Activated naive CD8-positive, alpha-beta T cell (primary cell): ENCODE measurements around the gene MAG.

ENCODE experiments used
- H3K27ac Mint-ChIP-seq: one replicate; pipeline ENCODE4 v1.8.0; 2021; ENCODE audit warnings: mixed read lengths
- H3K27me3 Mint-ChIP-seq: one replicate; pipeline ENCODE4 v1.8.0; 2021; ENCODE audit warnings: mixed read lengths
- H3K36me3 Mint-ChIP-seq: one replicate; pipeline ENCODE4 v1.8.0; 2021; ENCODE audit warnings: mixed read lengths
- H3K4me1 Mint-ChIP-seq: one replicate; pipeline ENCODE4 v1.8.0; 2021; ENCODE audit warnings: low read depth, mixed read lengths
- H3K4me3 Mint-ChIP-seq: one replicate; pipeline ENCODE4 v1.8.0; 2021; ENCODE audit warnings: mild to moderate bottlenecking, mixed read lengths
- H3K9me3 Mint-ChIP-seq: one replicate; pipeline ENCODE4 v1.8.0; 2021; ENCODE audit warnings: low read depth, mixed read lengths

The MAG gene

DNA sequence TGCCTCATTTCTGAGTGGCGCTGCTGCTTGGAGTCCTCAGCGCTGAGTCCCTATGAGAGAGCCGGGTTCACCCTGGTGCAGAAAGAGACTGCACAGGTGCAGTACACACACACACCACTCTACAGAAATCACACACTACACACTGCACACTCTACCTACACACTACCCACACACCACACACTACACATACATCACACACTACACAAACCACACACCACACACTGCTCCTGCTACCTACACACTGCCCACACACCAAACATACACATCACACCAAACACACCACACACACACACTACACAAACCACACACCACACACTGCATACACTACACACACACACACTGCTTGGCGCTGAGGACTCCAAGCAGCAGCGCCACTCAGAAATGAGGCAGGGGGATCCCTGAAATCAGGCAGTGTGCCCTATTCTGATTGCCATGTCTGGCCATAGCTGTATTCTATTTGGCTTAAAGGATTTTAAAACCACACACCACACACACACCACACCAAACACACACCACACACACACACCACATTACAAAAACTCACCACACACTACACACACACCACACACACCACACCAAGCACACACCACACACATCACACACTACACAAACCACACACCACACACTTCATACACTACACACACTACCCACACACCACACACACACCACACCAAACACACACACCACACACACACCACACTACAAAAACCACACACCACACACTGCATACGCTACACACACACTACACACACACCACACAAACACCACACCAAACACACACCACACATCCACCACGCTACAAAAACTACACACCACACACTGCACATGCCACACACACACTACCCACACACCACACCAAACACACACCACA, 4.9 kb downstream of the MAG start:
- no peaks in the 10 kb centered on the region for H3K9me3 Mint-ChIP-seq
- H3K27me3 Mint-ChIP-seq = no peaks in the 10 kb centered on the region
- no peak overlapping the region for H3K27ac Mint-ChIP-seq
- no peak overlapping the region for H3K4me3 Mint-ChIP-seq
- H3K36me3 Mint-ChIP-seq = no peaks in the 10 kb centered on the region
- peaks cover 6% of the 10 kb centered on the region for H3K4me1 Mint-ChIP-seq

DNA sequence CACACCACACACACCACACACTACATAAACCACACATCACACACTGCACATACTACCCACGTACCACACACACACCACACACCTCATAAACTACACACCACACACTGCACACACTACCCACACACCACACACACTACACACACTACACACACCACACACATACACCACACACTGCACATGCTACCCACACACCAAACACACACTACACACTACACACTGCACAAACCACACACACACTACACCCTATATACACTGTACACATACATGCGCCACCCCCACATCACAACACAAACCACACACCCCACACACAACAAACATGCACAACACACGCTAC, 5.5 kb downstream of the MAG start:
- Mint-ChIP-seq H3K27ac (no peak overlapping the region), H3K4me1 (peaks cover 6% of the 10 kb centered on the region), H3K27me3 (no peaks in the 10 kb centered on the region), H3K4me3 (no peak overlapping the region), H3K9me3 (no peaks in the 10 kb centered on the region), H3K36me3 (no peaks in the 10 kb centered on the region)

DNA sequence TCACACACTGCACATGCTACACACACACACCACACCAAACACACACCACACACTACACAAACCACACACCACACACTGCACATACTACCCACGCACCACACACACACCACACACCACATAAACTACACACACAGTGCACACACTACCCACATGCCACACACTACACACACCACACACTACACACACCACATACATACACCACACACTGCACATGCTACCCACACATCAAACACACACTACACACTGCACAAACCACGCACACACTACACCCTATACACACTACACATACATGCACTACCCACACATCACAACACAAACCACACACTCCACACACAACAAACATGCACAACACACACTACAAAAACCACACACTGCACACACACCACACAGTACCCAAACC, 6.0 kb downstream of the MAG start:
- Mint-ChIP-seq H3K4me3 (no peak overlapping the region), H3K9me3 (no peaks in the 10 kb centered on the region), H3K4me1 (peaks cover 6% of the 10 kb centered on the region), H3K36me3 (no peaks in the 10 kb centered on the region), H3K27ac (no peak overlapping the region), H3K27me3 (no peaks in the 10 kb centered on the region)

DNA sequence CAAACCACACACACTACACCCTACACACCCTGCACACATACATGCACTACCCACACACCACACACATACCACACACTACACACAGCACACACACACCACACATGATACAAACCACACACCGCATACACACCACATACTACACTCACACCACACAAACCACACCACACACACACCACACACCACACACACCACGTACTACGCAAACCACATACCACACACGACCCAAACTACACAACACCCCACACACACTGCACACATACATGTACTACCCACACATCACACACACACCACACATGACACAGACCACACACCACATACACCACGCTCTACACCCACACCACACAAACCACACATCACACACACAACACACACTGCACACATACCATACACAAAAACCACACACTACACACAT, 6.6 kb downstream of the MAG start:
- no peaks in the 10 kb centered on the region for H3K9me3 Mint-ChIP-seq
- no peaks in the 10 kb centered on the region for H3K36me3 Mint-ChIP-seq
- H3K27ac Mint-ChIP-seq = no peak overlapping the region
- peaks cover 6% of the 10 kb centered on the region for H3K4me1 Mint-ChIP-seq
- H3K27me3 Mint-ChIP-seq = no peaks in the 10 kb centered on the region
- no peak overlapping the region for H3K4me3 Mint-ChIP-seq

DNA sequence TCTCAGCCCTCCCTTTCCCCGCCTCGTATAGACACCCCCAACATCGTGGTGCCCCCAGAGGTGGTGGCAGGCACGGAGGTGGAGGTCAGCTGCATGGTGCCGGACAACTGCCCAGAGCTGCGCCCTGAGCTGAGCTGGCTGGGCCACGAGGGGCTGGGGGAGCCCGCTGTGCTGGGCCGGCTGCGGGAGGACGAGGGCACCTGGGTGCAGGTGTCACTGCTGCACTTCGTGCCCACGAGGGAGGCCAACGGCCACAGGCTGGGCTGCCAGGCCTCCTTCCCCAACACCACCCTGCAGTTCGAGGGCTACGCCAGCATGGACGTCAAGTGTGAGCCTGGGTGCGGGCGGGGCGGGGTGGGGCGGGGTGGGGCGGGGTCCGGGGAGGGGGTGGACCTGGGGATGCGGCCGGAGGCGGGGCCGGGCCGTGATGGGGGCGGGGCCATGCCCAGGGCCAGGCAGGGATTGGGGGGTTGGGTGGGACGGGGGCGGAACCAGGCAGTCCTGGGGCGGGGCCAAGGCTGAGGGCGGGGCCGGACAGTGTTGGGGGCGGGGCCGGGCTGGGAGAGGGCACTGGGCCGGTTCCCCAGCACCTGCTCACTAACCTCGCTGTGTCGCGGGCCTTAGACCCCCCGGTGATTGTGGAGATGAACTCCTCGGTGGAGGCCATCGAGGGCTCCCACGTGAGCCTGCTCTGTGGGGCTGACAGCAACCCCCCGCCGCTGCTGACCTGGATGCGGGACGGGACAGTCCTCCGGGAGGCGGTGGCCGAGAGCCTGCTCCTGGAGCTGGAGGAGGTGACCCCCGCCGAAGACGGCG, 7.8 kb downstream of the MAG start:
- peaks cover 6% of the 10 kb centered on the region for H3K4me1 Mint-ChIP-seq
- H3K4me3 Mint-ChIP-seq = no peak overlapping the region
- H3K27me3 Mint-ChIP-seq = no peaks in the 10 kb centered on the region
- H3K27ac Mint-ChIP-seq = no peak overlapping the region
- no peaks in the 10 kb centered on the region for H3K9me3 Mint-ChIP-seq
- no peaks in the 10 kb centered on the region for H3K36me3 Mint-ChIP-seq

DNA sequence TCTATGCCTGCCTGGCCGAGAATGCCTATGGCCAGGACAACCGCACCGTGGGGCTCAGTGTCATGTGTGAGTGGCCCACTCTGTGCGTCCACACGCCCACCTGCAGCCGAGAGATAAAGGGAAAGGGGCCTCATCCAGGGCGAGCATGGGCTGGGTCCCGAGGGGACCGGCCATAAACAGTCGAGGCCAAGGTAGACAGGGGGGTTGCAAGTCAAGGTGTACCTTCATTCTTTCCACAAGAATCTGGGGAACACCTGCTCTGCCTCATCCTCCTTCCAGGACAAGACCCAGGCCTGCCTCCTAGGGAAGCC, 8.3 kb downstream of the MAG start:
- peaks cover 6% of the 10 kb centered on the region for H3K4me1 Mint-ChIP-seq
- H3K4me3 Mint-ChIP-seq = no peak overlapping the region
- no peaks in the 10 kb centered on the region for H3K9me3 Mint-ChIP-seq
- no peak overlapping the region for H3K27ac Mint-ChIP-seq
- H3K27me3 Mint-ChIP-seq = no peaks in the 10 kb centered on the region
- no peaks in the 10 kb centered on the region for H3K36me3 Mint-ChIP-seq

DNA sequence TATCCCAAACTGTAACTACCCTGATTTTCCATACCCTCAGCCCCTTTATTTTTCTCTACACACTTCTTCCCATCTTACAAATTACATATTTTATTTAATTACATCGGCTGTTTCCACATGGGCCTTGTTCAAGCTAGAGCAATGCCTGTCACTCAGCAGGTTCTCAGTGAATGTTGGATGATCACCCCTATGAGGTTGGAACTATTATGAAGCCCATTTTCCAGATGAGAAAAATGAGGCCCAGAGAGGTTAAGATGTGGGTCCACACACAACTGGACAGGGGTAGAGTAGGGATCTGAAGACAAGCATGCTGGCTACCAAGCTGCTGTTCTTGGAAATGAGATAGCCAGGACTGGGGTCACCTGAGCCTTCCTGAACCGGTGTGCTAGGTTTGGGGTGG, 10.0 kb downstream of the MAG start:
- no peaks in the 10 kb centered on the region for H3K27me3 Mint-ChIP-seq
- no peaks in the 10 kb centered on the region for H3K4me1 Mint-ChIP-seq
- no peaks in the 10 kb centered on the region for H3K36me3 Mint-ChIP-seq
- H3K27ac Mint-ChIP-seq = no peak overlapping the region
- no peaks in the 10 kb centered on the region for H3K9me3 Mint-ChIP-seq
- no peak overlapping the region for H3K4me3 Mint-ChIP-seq

DNA sequence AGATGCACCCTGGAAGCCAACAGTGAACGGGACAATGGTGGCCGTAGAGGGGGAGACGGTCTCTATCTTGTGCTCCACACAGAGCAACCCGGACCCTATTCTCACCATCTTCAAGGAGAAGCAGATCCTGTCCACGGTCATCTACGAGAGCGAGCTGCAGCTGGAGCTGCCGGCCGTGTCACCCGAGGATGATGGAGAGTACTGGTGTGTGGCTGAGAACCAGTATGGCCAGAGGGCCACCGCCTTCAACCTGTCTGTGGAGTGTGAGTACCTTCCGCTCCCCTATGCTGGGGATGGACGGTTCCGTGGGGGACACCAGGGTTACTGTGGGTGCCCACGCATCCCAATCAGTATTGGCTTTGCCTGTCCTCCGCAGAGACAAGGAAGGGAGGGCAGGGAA, 10.5 kb downstream of the MAG start:
- no peak overlapping the region for H3K4me3 Mint-ChIP-seq
- H3K9me3 Mint-ChIP-seq = no peaks in the 10 kb centered on the region
- H3K27me3 Mint-ChIP-seq = no peaks in the 10 kb centered on the region
- no peaks in the 10 kb centered on the region for H3K4me1 Mint-ChIP-seq
- H3K27ac Mint-ChIP-seq = no peak overlapping the region
- no peaks in the 10 kb centered on the region for H3K36me3 Mint-ChIP-seq

DNA sequence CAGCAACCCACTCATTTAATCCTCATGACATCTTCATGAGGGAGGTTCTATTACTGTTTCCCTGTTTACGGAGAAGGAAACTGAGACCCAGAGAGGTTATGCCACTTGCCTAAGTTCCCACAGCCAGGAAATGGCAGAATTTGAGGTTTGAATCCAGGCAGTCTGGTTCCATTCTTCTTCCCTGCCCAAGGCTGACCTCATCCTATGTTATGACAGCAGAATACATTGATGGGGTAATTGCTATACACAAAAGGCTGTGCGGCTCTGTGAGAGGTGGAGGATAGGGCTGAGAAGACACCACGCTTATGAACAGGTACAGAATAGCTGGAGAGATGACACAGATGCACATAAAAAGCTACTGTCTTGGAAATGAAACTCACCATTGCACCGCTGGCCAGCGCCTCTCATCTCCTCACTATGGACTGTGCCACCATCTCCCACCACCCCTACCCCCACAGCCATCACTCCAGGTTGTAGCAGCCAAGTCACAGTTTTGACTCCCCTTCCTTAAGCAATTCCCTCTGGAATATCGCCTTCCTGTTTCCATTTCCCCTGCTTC, 11.5 kb downstream of the MAG start:
- Mint-ChIP-seq H3K9me3 (no peaks in the 10 kb centered on the region), H3K27me3 (no peaks in the 10 kb centered on the region), H3K4me3 (no peak overlapping the region), H3K4me1 (no peaks in the 10 kb centered on the region), H3K27ac (no peak overlapping the region), H3K36me3 (no peaks in the 10 kb centered on the region)

DNA sequence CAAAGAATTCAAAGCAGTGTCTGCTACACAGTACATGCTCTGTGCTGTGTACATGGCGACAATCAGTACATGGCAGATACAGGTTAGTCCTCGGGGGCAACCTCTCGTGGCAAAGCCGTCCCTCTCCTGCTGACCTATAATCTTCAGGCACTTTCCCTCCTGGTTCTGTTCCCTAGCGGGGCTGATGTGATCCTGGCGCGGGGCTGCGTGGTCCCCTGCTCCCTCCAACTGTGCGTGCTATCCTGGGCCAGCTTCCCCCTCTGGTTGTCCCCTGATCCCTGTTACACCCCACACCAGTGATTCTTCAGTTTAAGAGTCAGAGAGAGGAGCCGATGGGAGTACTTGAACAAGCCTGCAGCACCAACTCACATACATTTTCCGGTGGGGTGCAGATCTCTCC, 12.1 kb downstream of the MAG start:
- H3K27me3 Mint-ChIP-seq = no peaks in the 10 kb centered on the region
- H3K27ac Mint-ChIP-seq = no peak overlapping the region
- H3K4me3 Mint-ChIP-seq = no peak overlapping the region
- H3K9me3 Mint-ChIP-seq = no peaks in the 10 kb centered on the region
- H3K4me1 Mint-ChIP-seq = no peaks in the 10 kb centered on the region
- no peaks in the 10 kb centered on the region for H3K36me3 Mint-ChIP-seq

DNA sequence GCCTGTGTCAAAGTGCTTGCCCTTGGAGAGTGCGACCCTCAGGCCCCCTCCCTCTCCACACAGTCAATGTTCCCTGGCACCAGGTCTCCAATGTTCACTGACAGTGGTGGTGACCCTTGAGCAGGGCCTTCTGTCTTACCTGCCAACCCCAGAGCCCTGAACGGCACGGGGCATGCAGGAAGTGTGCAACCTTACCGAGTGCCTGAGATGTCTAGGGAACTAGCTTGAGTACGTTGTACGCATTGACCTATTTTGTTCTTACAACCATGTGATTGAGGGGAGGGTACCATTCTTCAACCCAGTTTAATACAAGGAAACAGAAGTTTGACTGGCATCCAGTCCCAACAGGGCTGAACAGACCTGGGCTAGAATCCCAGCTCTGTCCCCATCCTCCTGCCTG, 13.2 kb downstream of the MAG start:
- no peaks in the 10 kb centered on the region for H3K27me3 Mint-ChIP-seq
- no peak overlapping the region for H3K27ac Mint-ChIP-seq
- H3K9me3 Mint-ChIP-seq = no peaks in the 10 kb centered on the region

DNA sequence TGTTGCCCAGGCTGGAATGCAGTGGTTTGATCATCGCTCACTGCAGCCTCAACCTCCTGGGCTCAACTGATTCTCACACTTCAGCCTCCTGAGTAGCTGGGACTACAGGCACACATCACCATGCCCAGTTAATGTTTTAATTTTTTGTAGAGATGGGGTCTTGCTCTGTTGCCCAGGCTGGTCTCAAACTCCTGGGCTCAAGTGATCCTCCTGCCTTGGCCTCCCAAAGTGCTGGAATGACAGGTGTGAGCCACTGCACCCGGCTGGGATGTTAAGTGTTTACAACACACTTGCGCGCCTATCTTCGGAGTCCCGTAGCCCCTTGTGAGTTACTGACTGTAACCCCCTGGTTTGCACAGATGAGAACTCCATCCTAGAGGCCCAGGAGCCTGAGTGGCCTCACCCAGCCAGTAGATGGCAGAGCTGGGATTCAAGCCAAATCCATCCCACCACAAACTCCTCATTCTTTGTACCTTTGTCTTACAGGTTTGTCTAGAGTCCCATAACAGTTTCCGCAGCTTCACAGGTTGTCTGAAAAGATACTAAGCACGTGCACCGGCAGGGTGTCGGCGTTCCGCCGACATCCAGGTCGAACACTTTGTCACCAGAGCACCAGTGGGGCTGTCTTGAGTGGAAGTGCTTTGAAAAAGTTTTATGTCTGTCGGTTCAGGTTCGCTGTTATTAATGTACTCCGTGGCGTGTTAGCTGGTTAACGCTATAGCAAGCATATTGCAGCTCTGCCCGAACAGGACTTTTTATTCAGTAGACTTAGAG, 14.7 kb downstream of the MAG start:
- H3K27ac Mint-ChIP-seq = no peak overlapping the region
- H3K4me1 Mint-ChIP-seq = no peaks in the 10 kb centered on the region
- H3K36me3 Mint-ChIP-seq = no peaks in the 10 kb centered on the region
- no peaks in the 10 kb centered on the region for H3K9me3 Mint-ChIP-seq
- H3K27me3 Mint-ChIP-seq = no peaks in the 10 kb centered on the region
- no peak overlapping the region for H3K4me3 Mint-ChIP-seq

More for the DNA sequence above, 13.2 kb downstream of the MAG start:
- H3K36me3 Mint-ChIP-seq = no peaks in the 10 kb centered on the region
- H3K4me1 Mint-ChIP-seq = no peaks in the 10 kb centered on the region
- no peak overlapping the region for H3K4me3 Mint-ChIP-seq

DNA sequence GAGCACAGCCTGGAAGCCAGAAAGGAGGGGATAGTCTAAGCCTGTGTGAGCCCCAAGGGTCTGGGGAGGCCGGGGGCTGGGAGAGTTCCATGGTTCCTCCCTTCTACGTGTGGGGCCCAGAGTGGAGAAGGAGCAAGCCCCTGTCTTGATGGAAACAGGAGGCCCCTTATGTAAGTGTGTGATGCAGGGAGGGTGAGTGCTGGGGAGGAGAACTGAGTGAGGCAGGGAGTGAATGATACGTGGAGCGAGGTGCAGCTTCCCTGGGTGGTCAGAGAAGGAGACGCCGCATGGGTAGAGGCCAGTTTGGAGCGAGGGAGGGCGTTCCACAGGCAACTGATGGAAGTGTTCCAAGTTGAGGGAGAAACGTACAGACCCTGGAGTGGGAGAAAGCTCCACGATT, 16.0 kb downstream of the MAG start:
- Mint-ChIP-seq H3K4me3 (no peak overlapping the region), H3K27ac (no peak overlapping the region), H3K9me3 (no peaks in the 10 kb centered on the region), H3K4me1 (no peaks in the 10 kb centered on the region), H3K36me3 (no peaks in the 10 kb centered on the region), H3K27me3 (no peaks in the 10 kb centered on the region)

DNA sequence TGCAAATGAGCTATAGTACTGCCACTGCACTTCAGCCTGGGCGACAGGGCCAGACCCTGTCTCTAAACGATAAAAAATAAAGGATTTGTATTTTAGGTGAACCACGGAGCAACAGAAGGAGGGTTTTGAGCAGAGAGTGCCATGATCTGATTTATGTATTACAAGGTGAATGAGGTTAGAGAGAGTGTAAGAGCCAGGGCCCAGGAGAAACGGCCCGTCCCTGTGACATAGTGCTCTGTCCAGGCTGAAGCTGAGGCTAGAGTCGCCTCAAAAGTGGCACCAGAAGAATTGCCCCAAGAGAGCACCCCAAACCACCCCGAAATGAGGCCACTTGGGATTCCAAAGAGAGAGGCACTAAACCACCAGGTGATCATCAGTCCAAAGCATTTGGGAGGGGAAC, 16.9 kb downstream of the MAG start:
- H3K27me3 Mint-ChIP-seq = no peaks in the 10 kb centered on the region
- no peak overlapping the region for H3K4me3 Mint-ChIP-seq
- H3K9me3 Mint-ChIP-seq = no peaks in the 10 kb centered on the region
- H3K36me3 Mint-ChIP-seq = no peaks in the 10 kb centered on the region
- H3K27ac Mint-ChIP-seq = no peak overlapping the region
- H3K4me1 Mint-ChIP-seq = no peaks in the 10 kb centered on the region
